ENCODE measurements around the gene ZSWIM2.
"Not testable (repeated sequence)": the region's sequence is repeated elsewhere in the genome, so short reads cannot be mapped to it uniquely, and the experiment has no call there.

The ZSWIM2 gene

GRCh38 chr2:186848873-186849578 lies at the start of gene ZSWIM2:
Gene ZSWIM2 (minus strand): TSS chr2:186849170. CDS start chr2:186849130, 40 bp downstream.
- no peak for DNase-seq

GRCh38 chr2:186896220-186896619 lies 47.2 kb upstream of the ZSWIM2 start:
- DNase-seq, result not testable (repeated sequence)

- no peak for DNase-seq
Measured at GRCh38 chr2:186895451-186895850, 46.5 kb upstream of the ZSWIM2 start.

GRCh38 chr2:186894478-186894877 lies 45.5 kb upstream of the ZSWIM2 start:
- DNase-seq, result no peak

- DNase-seq, result no peak
Measured at GRCh38 chr2:186892821-186893220, 43.9 kb upstream of the ZSWIM2 start.

- DNase-seq, result no peak
Measured at GRCh38 chr2:186891185-186891621, 42.2 kb upstream of the ZSWIM2 start.

GRCh38 chr2:186889101-186889879 lies 40.3 kb upstream of the ZSWIM2 start:
- no peak for DNase-seq

- DNase-seq, result no peak
Measured at GRCh38 chr2:186887107-186888090, 38.4 kb upstream of the ZSWIM2 start.

- DNase-seq, result no peak
Measured at GRCh38 chr2:186884587-186884986, 35.6 kb upstream of the ZSWIM2 start.

GRCh38 chr2:186883666-186884065 lies 34.7 kb upstream of the ZSWIM2 start:
- no peak for DNase-seq

GRCh38 chr2:186882511-186883071 lies 33.6 kb upstream of the ZSWIM2 start:
- DNase-seq, result no peak

- no peak for DNase-seq
Measured at GRCh38 chr2:186881660-186882059, 32.7 kb upstream of the ZSWIM2 start.

GRCh38 chr2:186879312-186879711 lies 30.3 kb upstream of the ZSWIM2 start:
- no peak for DNase-seq

GRCh38 chr2:186874713-186875112 lies 25.7 kb upstream of the ZSWIM2 start:
- DNase-seq, result no peak

GRCh38 chr2:186871881-186872280 lies 22.9 kb upstream of the ZSWIM2 start:
- DNase-seq, result no peak

- DNase-seq, result no peak
Measured at GRCh38 chr2:186868344-186868743, 19.4 kb upstream of the ZSWIM2 start.

- no peak for DNase-seq
Measured at GRCh38 chr2:186862869-186863709, 14.1 kb upstream of the ZSWIM2 start.

GRCh38 chr2:186855216-186855615 lies 6.2 kb upstream of the ZSWIM2 start:
- DNase-seq, result no peak

- no peak for DNase-seq
Measured at GRCh38 chr2:186853951-186854350, 5.0 kb upstream of the ZSWIM2 start.

- DNase-seq, result no peak
Measured at GRCh38 chr2:186852508-186852907, 3.5 kb upstream of the ZSWIM2 start.

- DNase-seq, result no peak
Measured at GRCh38 chr2:186842373-186842772, 6.6 kb downstream of the ZSWIM2 start.

- DNase-seq, result no peak
Measured at GRCh38 chr2:186841940-186842339, 7.0 kb downstream of the ZSWIM2 start.
